HEK293 (cell line): ENCODE results near the gene GALNS.

Source experiments
- SALL2 ChIP-seq: fragments of 450-650 bp; formaldehyde crosslinking; IDR thresholded peaks from 2 replicates; pipeline ENCODE4 v1.5.0; 2017; ENCODE audit warnings: missing biosample characterization, mild to moderate bottlenecking, missing genetic modification characterization, borderline replicate concordance
- YY1 ChIP-seq: fragments of 450-650 bp; formaldehyde crosslinking; IDR thresholded peaks from 2 replicates; pipeline ENCODE4 v1.5.1; 2018; ENCODE audit warnings: missing biosample characterization, missing genetic modification characterization
- ZNF311 ChIP-seq: fragments of 450-650 bp; formaldehyde crosslinking; IDR thresholded peaks from 2 replicates; pipeline ENCODE4 v1.5.1; 2017; ENCODE audit warnings: missing biosample characterization, missing genetic modification characterization, borderline replicate concordance
- ZNF350 ChIP-seq: fragments of 450-650 bp; formaldehyde crosslinking; IDR thresholded peaks from 2 replicates; pipeline ENCODE4 v1.5.0; 2017; ENCODE audit warnings: missing biosample characterization, mild to moderate bottlenecking, missing genetic modification characterization
- ZNF398 ChIP-seq: fragments of 450-650 bp; formaldehyde crosslinking; IDR thresholded peaks from 2 replicates; pipeline ENCODE4 v1.5.1; 2017; ENCODE audit warnings: missing biosample characterization, missing genetic modification characterization
- ZNF549 ChIP-seq: fragments of 450-650 bp; IDR thresholded peaks from 2 replicates; pipeline ENCODE4 v1.5.1; 2018; ENCODE audit warnings: missing biosample characterization, missing genetic modification characterization, mild to moderate bottlenecking, inconsistent platforms, moderate library complexity
- TF ChIP-seq, protein P1 (sequence below): fragments of 450-650 bp; formaldehyde crosslinking; IDR thresholded peaks from 2 replicates; pipeline ENCODE4 v1.5.1; 2016; ENCODE audit warnings: missing biosample characterization, missing genetic modification characterization
- TF ChIP-seq, protein P2 (sequence below): fragments of 450-650 bp; formaldehyde crosslinking; IDR thresholded peaks from 2 replicates; pipeline ENCODE4 v1.5.1; 2016; ENCODE audit warnings: missing biosample characterization, missing genetic modification characterization
- TF ChIP-seq, protein P3 (sequence below): fragments of 450-650 bp; formaldehyde crosslinking; IDR thresholded peaks from 2 replicates; pipeline ENCODE4 v1.5.1; 2016; ENCODE audit warnings: missing biosample characterization, missing genetic modification characterization

DNA sequence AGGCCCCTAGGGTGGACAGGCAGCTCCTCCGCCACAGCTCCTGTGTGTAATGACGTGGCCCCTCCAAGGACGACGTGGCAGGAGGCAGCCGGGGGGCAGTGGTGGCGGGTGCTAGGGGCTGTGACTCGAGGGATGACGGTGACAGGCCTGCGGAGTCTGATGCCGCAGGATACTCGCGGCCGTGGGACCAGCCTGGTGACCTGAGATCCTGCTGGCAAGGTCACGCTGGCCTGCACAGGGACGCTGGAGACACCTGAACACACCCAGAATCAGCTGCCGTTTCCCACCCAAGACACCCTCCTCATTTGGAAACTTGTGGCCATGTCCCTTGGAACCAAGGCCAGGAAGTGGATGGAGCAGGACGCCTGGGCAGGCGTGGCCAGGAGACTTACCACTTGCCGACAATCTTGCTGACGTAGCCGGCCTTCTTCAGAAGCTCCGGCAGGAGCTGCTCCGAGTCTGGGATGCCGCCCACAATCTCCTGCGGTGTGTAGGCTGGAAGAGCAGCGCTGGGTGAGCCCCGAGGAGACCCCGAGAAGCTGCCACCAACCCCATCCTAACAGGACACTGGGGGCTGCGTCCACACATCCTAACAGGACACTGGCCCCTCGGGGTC, 16.0 kb downstream of the GALNS start:
- TF ChIP-seq, protein P1, sequence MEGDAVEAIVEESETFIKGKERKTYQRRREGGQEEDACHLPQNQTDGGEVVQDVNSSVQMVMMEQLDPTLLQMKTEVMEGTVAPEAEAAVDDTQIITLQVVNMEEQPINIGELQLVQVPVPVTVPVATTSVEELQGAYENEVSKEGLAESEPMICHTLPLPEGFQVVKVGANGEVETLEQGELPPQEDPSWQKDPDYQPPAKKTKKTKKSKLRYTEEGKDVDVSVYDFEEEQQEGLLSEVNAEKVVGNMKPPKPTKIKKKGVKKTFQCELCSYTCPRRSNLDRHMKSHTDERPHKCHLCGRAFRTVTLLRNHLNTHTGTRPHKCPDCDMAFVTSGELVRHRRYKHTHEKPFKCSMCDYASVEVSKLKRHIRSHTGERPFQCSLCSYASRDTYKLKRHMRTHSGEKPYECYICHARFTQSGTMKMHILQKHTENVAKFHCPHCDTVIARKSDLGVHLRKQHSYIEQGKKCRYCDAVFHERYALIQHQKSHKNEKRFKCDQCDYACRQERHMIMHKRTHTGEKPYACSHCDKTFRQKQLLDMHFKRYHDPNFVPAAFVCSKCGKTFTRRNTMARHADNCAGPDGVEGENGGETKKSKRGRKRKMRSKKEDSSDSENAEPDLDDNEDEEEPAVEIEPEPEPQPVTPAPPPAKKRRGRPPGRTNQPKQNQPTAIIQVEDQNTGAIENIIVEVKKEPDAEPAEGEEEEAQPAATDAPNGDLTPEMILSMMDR (tag by site-specific recombination), result no peak
- no peak for TF ChIP-seq ZNF311 (tag by site-specific recombination)
- TF ChIP-seq YY1 (tag by site-specific recombination), result no peak
- no peak for TF ChIP-seq SALL2 (tag by site-specific recombination)
- TF ChIP-seq ZNF398 (tag by site-specific recombination), result no peak
- TF ChIP-seq, protein P2, sequence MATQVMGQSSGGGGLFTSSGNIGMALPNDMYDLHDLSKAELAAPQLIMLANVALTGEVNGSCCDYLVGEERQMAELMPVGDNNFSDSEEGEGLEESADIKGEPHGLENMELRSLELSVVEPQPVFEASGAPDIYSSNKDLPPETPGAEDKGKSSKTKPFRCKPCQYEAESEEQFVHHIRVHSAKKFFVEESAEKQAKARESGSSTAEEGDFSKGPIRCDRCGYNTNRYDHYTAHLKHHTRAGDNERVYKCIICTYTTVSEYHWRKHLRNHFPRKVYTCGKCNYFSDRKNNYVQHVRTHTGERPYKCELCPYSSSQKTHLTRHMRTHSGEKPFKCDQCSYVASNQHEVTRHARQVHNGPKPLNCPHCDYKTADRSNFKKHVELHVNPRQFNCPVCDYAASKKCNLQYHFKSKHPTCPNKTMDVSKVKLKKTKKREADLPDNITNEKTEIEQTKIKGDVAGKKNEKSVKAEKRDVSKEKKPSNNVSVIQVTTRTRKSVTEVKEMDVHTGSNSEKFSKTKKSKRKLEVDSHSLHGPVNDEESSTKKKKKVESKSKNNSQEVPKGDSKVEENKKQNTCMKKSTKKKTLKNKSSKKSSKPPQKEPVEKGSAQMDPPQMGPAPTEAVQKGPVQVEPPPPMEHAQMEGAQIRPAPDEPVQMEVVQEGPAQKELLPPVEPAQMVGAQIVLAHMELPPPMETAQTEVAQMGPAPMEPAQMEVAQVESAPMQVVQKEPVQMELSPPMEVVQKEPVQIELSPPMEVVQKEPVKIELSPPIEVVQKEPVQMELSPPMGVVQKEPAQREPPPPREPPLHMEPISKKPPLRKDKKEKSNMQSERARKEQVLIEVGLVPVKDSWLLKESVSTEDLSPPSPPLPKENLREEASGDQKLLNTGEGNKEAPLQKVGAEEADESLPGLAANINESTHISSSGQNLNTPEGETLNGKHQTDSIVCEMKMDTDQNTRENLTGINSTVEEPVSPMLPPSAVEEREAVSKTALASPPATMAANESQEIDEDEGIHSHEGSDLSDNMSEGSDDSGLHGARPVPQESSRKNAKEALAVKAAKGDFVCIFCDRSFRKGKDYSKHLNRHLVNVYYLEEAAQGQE (tag by site-specific recombination), result no peak
- TF ChIP-seq, protein P3, sequence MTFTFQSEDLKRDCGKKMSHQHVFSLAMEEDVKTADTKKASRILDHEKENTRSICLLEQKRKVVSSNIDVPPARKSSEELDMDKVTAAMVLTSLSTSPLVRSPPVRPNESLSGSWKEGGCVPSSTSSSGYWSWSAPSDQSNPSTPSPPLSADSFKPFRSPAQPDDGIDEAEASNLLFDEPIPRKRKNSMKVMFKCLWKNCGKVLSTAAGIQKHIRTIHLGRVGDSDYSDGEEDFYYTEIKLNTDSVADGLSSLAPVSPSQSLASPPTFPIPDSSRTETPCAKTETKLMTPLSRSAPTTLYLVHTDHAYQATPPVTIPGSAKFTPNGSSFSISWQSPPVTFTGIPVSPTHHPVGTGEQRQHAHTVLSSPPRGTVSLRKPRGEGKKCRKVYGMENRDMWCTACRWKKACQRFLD (tag by site-specific recombination), result no peak
- TF ChIP-seq ZNF350 (tag by site-specific recombination), result no peak
- TF ChIP-seq ZNF549 (tag by site-specific recombination), result no peak
